Thyroid gland (tissue), 4 donors: ENCODE results near the gene MAPT. TPM values are rescaled to one million over a fixed set of nuclear protein-coding genes. Genes with fewer than 3 reads are reported as not detected.

Experiments
- DNase-seq, 2 donors: peaks; one replicate each; pipeline ENCODE4 v3.0.0-alpha.2; 2019
- H3K27ac ChIP-seq, 3 donors: fragments of 200-600 bp; sonication (generic); 1 replicate in 2 of 3; 2 replicates in 1 of 3; pipeline ENCODE4 v1.5.1; 2016 to 2019; ENCODE audit warnings: mild to moderate bottlenecking in 1 of 3, moderate library complexity in 1 of 3
- H3K27me3 ChIP-seq: fragments of 200-600 bp; sonication (generic); one replicate; pipeline ENCODE4 v1.5.1; 2019
- H3K36me3 ChIP-seq, 2 donors: fragments of 200-600 bp; sonication (generic); one replicate each; pipeline ENCODE4 v1.5.1; 2016 to 2019
- H3K4me1 ChIP-seq, 2 donors: fragments of 200-600 bp; sonication (generic); one replicate each; pipeline ENCODE4 v1.5.1; 2017 to 2019
- H3K4me3 ChIP-seq, 3 donors: fragments of 200-600 bp; sonication (generic); replicated peaks in 1 of 3; 1 replicate in 2 of 3; 2 replicates in 1 of 3; pipeline ENCODE4 v1.5.1; 2016; ENCODE audit warnings: mild to moderate bottlenecking in 1 of 3
- H3K9me3 ChIP-seq: fragments of 200-600 bp; sonication (generic); one replicate; pipeline ENCODE4 v1.5.1; 2017
- POLR2A ChIP-seq, 2 donors: fragments of 450-650 bp; IDR thresholded peaks; one replicate each; pipeline ENCODE4 v1.6.1; 2017; ENCODE audit warnings: antibody characterized with exemption in 2 of 2, mild to moderate bottlenecking in 2 of 2, moderate library complexity in 1 of 2
- WGBS, 2 donors: methylation state at CpG; one replicate each; pipeline ENCODE4 v1.1.5; 2017; 5-methylcytosine and 5-hydroxymethylcytosine counted together
- intact Hi-C: fragments of 100-400 bp; cut with DNase I; formaldehyde crosslinking; loops from one replicate; pipeline ENCODE4 v1.15.1; 2023
- total RNA-seq, 4 donors: library from RNA; depleted of rRNA; stranded (reverse); fragments of >200 nt; gene quantifications; one replicate each; pipeline ENCODE4 v1.2.3, GENCODE V29; 2016
- TF ChIP-seq, protein P1 (sequence below), 6 experiments: fragments of 200-600 bp in 3 of 6; fragments of 450-650 bp in 3 of 6; sonication (generic) in 3 of 6; IDR thresholded peaks; one replicate each; pipeline ENCODE4 v1.5.1; 2016 to 2019; ENCODE audit warnings: antibody characterized with exemption in 6 of 6, mild to moderate bottlenecking in 2 of 6, inconsistent platforms in 1 of 6, moderate library complexity in 1 of 6

MAPT gene
- total RNA-seq, 4 donors from 2014 or later, result 0.54 to 1.8 (median 0.92) TPM

GRCh38 chr17:45895969-45896785 is 1.8 kb downstream of the MAPT start:
- no peak overlapping the region for H3K27ac ChIP-seq
- TF ChIP-seq POLR2A (IDR thresholded peaks at IDR 0.05), result no peak
- TF ChIP-seq, protein P1, sequence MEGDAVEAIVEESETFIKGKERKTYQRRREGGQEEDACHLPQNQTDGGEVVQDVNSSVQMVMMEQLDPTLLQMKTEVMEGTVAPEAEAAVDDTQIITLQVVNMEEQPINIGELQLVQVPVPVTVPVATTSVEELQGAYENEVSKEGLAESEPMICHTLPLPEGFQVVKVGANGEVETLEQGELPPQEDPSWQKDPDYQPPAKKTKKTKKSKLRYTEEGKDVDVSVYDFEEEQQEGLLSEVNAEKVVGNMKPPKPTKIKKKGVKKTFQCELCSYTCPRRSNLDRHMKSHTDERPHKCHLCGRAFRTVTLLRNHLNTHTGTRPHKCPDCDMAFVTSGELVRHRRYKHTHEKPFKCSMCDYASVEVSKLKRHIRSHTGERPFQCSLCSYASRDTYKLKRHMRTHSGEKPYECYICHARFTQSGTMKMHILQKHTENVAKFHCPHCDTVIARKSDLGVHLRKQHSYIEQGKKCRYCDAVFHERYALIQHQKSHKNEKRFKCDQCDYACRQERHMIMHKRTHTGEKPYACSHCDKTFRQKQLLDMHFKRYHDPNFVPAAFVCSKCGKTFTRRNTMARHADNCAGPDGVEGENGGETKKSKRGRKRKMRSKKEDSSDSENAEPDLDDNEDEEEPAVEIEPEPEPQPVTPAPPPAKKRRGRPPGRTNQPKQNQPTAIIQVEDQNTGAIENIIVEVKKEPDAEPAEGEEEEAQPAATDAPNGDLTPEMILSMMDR (IDR thresholded peaks at IDR 0.05), result no peak
- peaks cover 21 to 33% of the 10 kb centered on the region in 2 donors for H3K4me1 ChIP-seq
- no peaks in the 10 kb centered on the region for H3K36me3 ChIP-seq
- WGBS, 2 donors, result 4 to 5% methylated on average over 33 to 34 of the region's 55 CpGs
- no peak overlapping the region for H3K4me3 ChIP-seq
- DNase-seq, result no peak
- H3K27me3 ChIP-seq, result peaks cover 7% of the 10 kb centered on the region
- intact Hi-C loops, result no loop called here
- no peaks in the 10 kb centered on the region for H3K9me3 ChIP-seq

- DNase-seq, result no peak
- Histone ChIP-seq H3K27me3 (peaks cover 7% of the 10 kb centered on the region), H3K36me3 (no peaks in the 10 kb centered on the region), H3K4me3 (no peak overlapping the region), H3K9me3 (no peaks in the 10 kb centered on the region), H3K27ac (no peak overlapping the region), H3K4me1 (peaks cover 21 to 33% of the 10 kb centered on the region in 2 donors)
- WGBS, 2 donors, result 2 to 7% methylated on average over 15 to 45 of the region's 67 CpGs
- TF ChIP-seq POLR2A (IDR thresholded peaks at IDR 0.05), result no peak
- TF ChIP-seq, protein P1 (IDR thresholded peaks at IDR 0.05), result no peak
- intact Hi-C loops, result no loop called here
Measured at GRCh38 chr17:45896803-45897693, 2.7 kb downstream of the MAPT start.

DNA sequence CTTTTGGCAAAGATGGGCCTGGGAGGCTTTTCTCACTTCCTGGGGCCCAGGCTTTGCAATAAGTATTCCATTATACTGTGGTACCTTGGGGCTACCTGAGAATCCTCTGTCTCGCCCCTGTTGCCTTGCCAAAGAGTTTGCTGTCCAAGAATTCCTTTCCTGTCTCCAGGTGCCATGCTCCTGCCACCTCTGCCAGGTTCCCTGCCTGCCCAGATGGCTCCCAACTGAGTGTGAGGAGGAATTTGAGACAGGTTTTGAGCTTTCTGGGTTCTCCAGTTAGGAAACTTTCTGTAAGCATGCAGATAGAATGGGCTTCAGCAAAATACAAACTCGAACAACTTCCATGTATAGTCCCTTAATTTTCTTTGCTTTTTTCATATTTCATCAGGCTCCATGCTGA is 5.8 kb downstream of the MAPT start:
- Histone ChIP-seq H3K27me3 (peaks cover 7% of the 10 kb centered on the region), H3K36me3 (no peaks in the 10 kb centered on the region), H3K9me3 (no peaks in the 10 kb centered on the region), H3K4me1 (peaks cover 14 to 24% of the 10 kb centered on the region in 2 donors), H3K27ac (no peak overlapping the region), H3K4me3 (no peak overlapping the region)
- WGBS, 2 donors, result 67 to 78% methylated on average over 2 of the region's 2 CpGs
- no peak for DNase-seq
- intact Hi-C loops, result no loop called here
- no peak for TF ChIP-seq POLR2A (IDR thresholded peaks at IDR 0.05)
- TF ChIP-seq, protein P1 (IDR thresholded peaks at IDR 0.05), result no peak

GRCh38 chr17:45900723-45901415 is 6.5 kb downstream of the MAPT start:
- H3K4me1 ChIP-seq, result peaks cover 7 to 17% of the 10 kb centered on the region in 2 donors
- H3K36me3 ChIP-seq, result no peaks in the 10 kb centered on the region
- no peak for DNase-seq
- H3K27ac ChIP-seq, result no peak overlapping the region
- TF ChIP-seq, protein P1 (IDR thresholded peaks at IDR 0.05), result no peak
- TF ChIP-seq POLR2A (IDR thresholded peaks at IDR 0.05), result no peak
- intact Hi-C loops, result no loop called here
- WGBS, 2 donors, result 92% methylated on average over 13 of the region's 13 CpGs
- no peaks in the 10 kb centered on the region for H3K9me3 ChIP-seq
- H3K27me3 ChIP-seq, result peaks cover 7% of the 10 kb centered on the region
- no peak overlapping the region for H3K4me3 ChIP-seq
